Upper lobe of left lung (tissue), 6 donors: ENCODE measurements around the gene ACVR1. TPM values are rescaled to one million over a fixed set of nuclear protein-coding genes. Genes with fewer than 3 reads are reported as not detected.
A peak's percentile ranks its signal among the peaks of the same experiment; 100 is the strongest.

Experiments used
- ATAC-seq, 2 donors: fragments of 200-7000 bp; cut with Tn5 transposase; one replicate each; pipeline ENCODE4 v1.9.1; 2022; ENCODE audit warnings: mild to moderate bottlenecking in 2 of 2, moderate library complexity in 2 of 2; ENCODE audit not compliant: low FRiP score in 2 of 2
- DNase-seq, 2 donors: peaks; one replicate each; pipeline ENCODE4 v3.0.0-alpha.2; 2019 to 2020
- H3K27ac ChIP-seq, 4 donors: fragments of 200-600 bp; sonication (generic); one replicate each; pipeline ENCODE4 v1.5.1; 2016 to 2019
- H3K27me3 ChIP-seq, 4 donors: fragments of 200-600 bp; sonication (generic); one replicate each; pipeline ENCODE4 v1.5.1; 2017 to 2019
- H3K36me3 ChIP-seq, 4 donors: fragments of 200-600 bp; sonication (generic); one replicate each; pipeline ENCODE4 v1.5.1; 2016 to 2019
- H3K4me1 ChIP-seq, 4 donors: fragments of 200-600 bp; sonication (generic); one replicate each; pipeline ENCODE4 v1.5.1; 2018 to 2019
- H3K4me3 ChIP-seq, 4 donors: fragments of 200-600 bp; sonication (generic); one replicate each; pipeline ENCODE4 v1.5.1; 2017 to 2019; ENCODE audit warnings: mild to moderate bottlenecking in 2 of 4, moderate library complexity in 1 of 4
- H3K9me3 ChIP-seq, 4 donors: fragments of 200-600 bp; sonication (generic); one replicate each; pipeline ENCODE4 v1.5.1; 2018 to 2019
- EP300 ChIP-seq, 4 donors: sonication (generic); formaldehyde crosslinking; IDR thresholded peaks; one replicate each; pipeline ENCODE4 v1.5.1; 2017; ENCODE audit warnings: antibody characterized with exemption in 4 of 4, control low read depth in 2 of 4
- POLR2A ChIP-seq, 4 donors: fragments of 450-650 bp; IDR thresholded peaks; one replicate each; pipeline ENCODE4 v1.5.1; 2016 to 2017; ENCODE audit warnings: antibody characterized with exemption in 4 of 4, mild to moderate bottlenecking in 2 of 4
- POLR2AphosphoS5 ChIP-seq, 2 donors: sonication (generic); formaldehyde crosslinking; IDR thresholded peaks; one replicate each; pipeline ENCODE4 v1.5.1; 2017; ENCODE audit warnings: antibody characterized with exemption in 2 of 2
- WGBS, 2 donors: methylation state at CpG; one replicate each; pipeline ENCODE4 v1.1.5; 2017 to 2018; 5-methylcytosine and 5-hydroxymethylcytosine counted together
- total RNA-seq, 6 donors: library from RNA; depleted of rRNA in 4 of 6; stranded (reverse); fragments of >200 nt in 4 of 6; gene quantifications; one replicate each; pipeline versions ENCODE4 v1.1.0 to v1.2.1, GENCODE V29; 2016 to 2021
- TF ChIP-seq, protein P1 (sequence below), 6 experiments: fragments of 450-650 bp in 4 of 6; fragments of 200-600 bp in 2 of 6; sonication (generic) in 2 of 6; IDR thresholded peaks; one replicate each; pipeline ENCODE4 v1.5.1; 2016 to 2019; ENCODE audit warnings: antibody characterized with exemption in 6 of 6
- donor health status: DM: no; HTN: no; CAD: no; lungs with moderate emphysema.
- donor health status: DM: no; HTN: yes; CAD: no; lungs with severe emphysema.

ACVR1 gene
- total RNA-seq, 6 donors from 2014 or later: 16.4 to 38.8 (median 25.8) TPM

DNA sequence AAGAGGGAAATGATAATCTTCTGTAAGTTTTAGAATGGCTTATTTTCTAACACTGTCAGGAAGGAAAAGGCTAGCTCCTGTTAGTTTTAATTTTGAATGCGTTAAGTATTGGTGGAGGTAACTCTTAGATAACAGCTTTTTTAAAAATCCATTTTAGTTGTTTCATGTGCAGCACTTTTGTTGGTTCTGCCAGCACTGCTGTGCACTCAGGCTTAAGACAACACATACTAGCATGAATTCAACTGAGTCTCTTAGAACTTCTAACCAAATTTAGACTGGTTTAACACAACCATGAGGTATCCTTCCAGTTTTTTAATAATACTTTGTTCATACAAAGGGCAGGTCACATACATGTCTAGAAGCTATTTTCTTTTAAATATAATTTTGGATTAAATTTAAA lies 42.4 kb downstream of the ACVR1 start:
- H3K27me3 ChIP-seq: no peaks in the 10 kb centered on the region
- no peaks in the 10 kb centered on the region for H3K36me3 ChIP-seq
- no peak for ATAC-seq
- 73% methylated on average over 1 of the region's 1 CpG for WGBS, 2 donors
- H3K9me3 ChIP-seq: no peaks in the 10 kb centered on the region
- peaks cover 23 to 33% (median 30%) of the 10 kb centered on the region in 4 donors for H3K4me1 ChIP-seq
- no peak for DNase-seq
- TF ChIP-seq POLR2A (IDR thresholded peaks at IDR 0.05): no peak
- TF ChIP-seq, protein P1, sequence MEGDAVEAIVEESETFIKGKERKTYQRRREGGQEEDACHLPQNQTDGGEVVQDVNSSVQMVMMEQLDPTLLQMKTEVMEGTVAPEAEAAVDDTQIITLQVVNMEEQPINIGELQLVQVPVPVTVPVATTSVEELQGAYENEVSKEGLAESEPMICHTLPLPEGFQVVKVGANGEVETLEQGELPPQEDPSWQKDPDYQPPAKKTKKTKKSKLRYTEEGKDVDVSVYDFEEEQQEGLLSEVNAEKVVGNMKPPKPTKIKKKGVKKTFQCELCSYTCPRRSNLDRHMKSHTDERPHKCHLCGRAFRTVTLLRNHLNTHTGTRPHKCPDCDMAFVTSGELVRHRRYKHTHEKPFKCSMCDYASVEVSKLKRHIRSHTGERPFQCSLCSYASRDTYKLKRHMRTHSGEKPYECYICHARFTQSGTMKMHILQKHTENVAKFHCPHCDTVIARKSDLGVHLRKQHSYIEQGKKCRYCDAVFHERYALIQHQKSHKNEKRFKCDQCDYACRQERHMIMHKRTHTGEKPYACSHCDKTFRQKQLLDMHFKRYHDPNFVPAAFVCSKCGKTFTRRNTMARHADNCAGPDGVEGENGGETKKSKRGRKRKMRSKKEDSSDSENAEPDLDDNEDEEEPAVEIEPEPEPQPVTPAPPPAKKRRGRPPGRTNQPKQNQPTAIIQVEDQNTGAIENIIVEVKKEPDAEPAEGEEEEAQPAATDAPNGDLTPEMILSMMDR (IDR thresholded peaks at IDR 0.05): no peak
- no peak for TF ChIP-seq EP300 (IDR thresholded peaks at IDR 0.05)
- no peak for TF ChIP-seq POLR2AphosphoS5 (IDR thresholded peaks at IDR 0.05)
- no peak overlapping the region for H3K27ac ChIP-seq
- H3K4me3 ChIP-seq: no peak overlapping the region

DNA sequence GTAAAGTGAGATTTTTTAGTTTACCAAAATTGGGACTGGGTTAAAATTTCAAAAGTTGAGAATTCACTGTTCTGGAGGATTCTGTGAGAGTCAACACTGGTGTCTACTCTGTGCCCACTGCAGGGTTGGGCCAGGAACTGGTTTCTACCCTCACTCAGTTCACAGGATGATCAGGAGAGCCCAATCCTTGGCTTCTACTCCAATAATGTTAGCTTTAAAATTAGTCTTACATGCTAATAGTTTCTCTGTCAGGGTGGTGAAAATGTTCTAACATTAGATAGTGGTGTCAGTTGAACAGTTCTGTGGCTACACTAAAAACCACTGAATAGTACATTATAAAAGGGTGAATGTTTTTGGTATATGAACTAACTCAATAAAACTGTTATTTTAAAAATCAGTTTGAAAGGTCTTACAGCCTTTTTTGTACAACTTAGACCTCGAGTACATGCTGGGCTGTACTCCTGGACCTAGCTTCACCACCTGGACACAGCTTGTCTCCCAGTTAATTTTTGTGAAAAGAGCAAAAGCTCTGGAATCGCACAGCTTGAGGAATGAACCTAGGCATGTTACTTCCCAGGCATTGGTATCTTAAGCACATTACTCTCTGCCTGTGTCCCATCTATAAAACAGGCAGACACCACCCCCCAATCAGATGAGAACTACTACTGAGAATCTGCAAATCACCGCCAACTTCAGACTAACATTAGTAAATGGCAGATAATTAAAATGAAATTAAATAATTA lies 44.4 kb downstream of the ACVR1 start:
- H3K27me3 ChIP-seq: no peaks in the 10 kb centered on the region
- peaks cover 7 to 20% (median 15%) of the 10 kb centered on the region in 4 donors for H3K4me1 ChIP-seq
- ATAC-seq: peak in 1 of 2 donors; percentile 50
- peak overlapping the region in 3 of 4 donors; percentile 15 to 73 (median 71) for H3K27ac ChIP-seq
- no peak for TF ChIP-seq POLR2A (IDR thresholded peaks at IDR 0.05)
- no peak for TF ChIP-seq POLR2AphosphoS5 (IDR thresholded peaks at IDR 0.05)
- 93 to 94% methylated on average over 3 of the region's 3 CpGs for WGBS, 2 donors
- no peaks in the 10 kb centered on the region for H3K36me3 ChIP-seq
- no peak for DNase-seq
- H3K4me3 ChIP-seq: no peak overlapping the region
- no peaks in the 10 kb centered on the region for H3K9me3 ChIP-seq

- WGBS, 2 donors: 53 to 63% methylated on average over 2 of the region's 2 CpGs
- Histone ChIP-seq H3K4me1 (peaks cover 0 to 15% (median 11%) of the 10 kb centered on the region in 4 donors), H3K9me3 (no peaks in the 10 kb centered on the region), H3K27me3 (no peaks in the 10 kb centered on the region), H3K36me3 (no peaks in the 10 kb centered on the region), H3K27ac (peak overlapping the region; percentile 15 to 73 (median 57)), H3K4me3 (no peak overlapping the region)
- ATAC-seq (peak; percentile 50 to 92), DNase-seq (peak in 1 of 2 donors; percentile 64)
- TF ChIP-seq EP300 (IDR thresholded peaks at IDR 0.05): peak in 2 of 4 donors; percentile 16 to 97
- TF ChIP-seq, protein P1 (IDR thresholded peaks at IDR 0.05): no peak
Observed at GRCh38 chr2:157830696-157831570, 45.2 kb downstream of the ACVR1 start.

GRCh38 chr2:157830266-157830665 lies 45.9 kb downstream of the ACVR1 start:
- ATAC-seq: no peak

More at GRCh38 chr2:157830266-157830665, 45.9 kb downstream of the ACVR1 start:
- Histone ChIP-seq H3K36me3 (no peaks in the 10 kb centered on the region), H3K4me3 (no peak overlapping the region), H3K27me3 (no peaks in the 10 kb centered on the region), H3K9me3 (no peaks in the 10 kb centered on the region), H3K4me1 (peaks cover 0 to 22% (median 15%) of the 10 kb centered on the region in 4 donors), H3K27ac (peak overlapping the region in 2 of 4 donors; percentile 71 to 73)
- TF ChIP-seq POLR2AphosphoS5 (IDR thresholded peaks at IDR 0.05) (no peak), EP300 (IDR thresholded peaks at IDR 0.05) (no peak), POLR2A (IDR thresholded peaks at IDR 0.05) (no peak)
- TF ChIP-seq, protein P1 (IDR thresholded peaks at IDR 0.05): no peak
- no peak for DNase-seq
- WGBS, 2 donors: 39 to 49% methylated on average over 1 of the region's 1 CpG
